Measurements from ENCODE around the gene PCED1B. TPM values are rescaled to one million over a fixed set of nuclear protein-coding genes. Genes with fewer than 3 reads are reported as not detected.

PCED1B gene
- total RNA-seq, 1 experiment from 2014 or later: 3.3 TPM

GRCh38 chr12:47139000-47139681, 59.7 kb downstream of the PCED1B start:
- H2AFZ ChIP-seq (ENCODE audit: low read length): no peak overlapping the region
- H4K5ac ChIP-seq (ENCODE audit: insufficient read length, low read depth, low read length): no peak overlapping the region
- H3K9me3 ChIP-seq (ENCODE audit: control insufficient read depth, low read depth, low read length): no peaks in the 10 kb centered on the region
- no peak overlapping the region for H2AK5ac ChIP-seq (ENCODE audit: insufficient read length, low read length)
- 0 out of 4 replicates have a peak, but pooled peaks cover 0 to 2% of the 10 kb centered on the region in 2 experiments for H3K4me1 Mint-ChIP-seq
- no peak overlapping the region for H3K18ac ChIP-seq (ENCODE audit: insufficient read length, low read depth, low read length)
- no peak overlapping the region for H3K14ac ChIP-seq (ENCODE audit: insufficient read depth, low read length)
- WGBS (ENCODE audit: extremely low coverage, insufficient read length, low lambda C conversion rate): no CpG with 5 or more reads among the region's 2 CpGs
- H3K27ac Mint-ChIP-seq: no peak overlapping the region; a peak in 1 of 7 replicates
- no peaks in the 10 kb centered on the region for H3K79me2 ChIP-seq (ENCODE audit: insufficient read depth, low read length)
- H3K56ac ChIP-seq (ENCODE audit: insufficient read length, low read depth, low read length): no peak overlapping the region
- H3K9me3 Mint-ChIP-seq: peaks cover 3 to 4% of the 10 kb centered on the region in 2 experiments; a peak in 2 of 5 replicates
- H3K4me1 ChIP-seq (ENCODE audit: insufficient read depth, low read length): no peaks in the 10 kb centered on the region
- no peak overlapping the region for H3K4ac ChIP-seq (ENCODE audit: low read depth, low read length)
- H3T11ph ChIP-seq (ENCODE audit: low read length): no peak overlapping the region
- H3K79me1 ChIP-seq (ENCODE audit: insufficient read depth, low read depth, low read length, poor library complexity, severe bottlenecking): no peaks in the 10 kb centered on the region
- no peaks in the 10 kb centered on the region for H3K23me2 ChIP-seq (ENCODE audit: insufficient read length, low read depth, low read length, poor library complexity, severe bottlenecking)
- no peak overlapping the region for H2BK5ac ChIP-seq (ENCODE audit: insufficient read length, low read length)
- DNase-seq: no peak
- no peak overlapping the region for H4K8ac ChIP-seq (replicated peaks; ENCODE audit: insufficient read length, low read depth, low read length)
- no peaks in the 10 kb centered on the region for H3K27me3 ChIP-seq (ENCODE audit: insufficient read depth, low read length)
- no peak overlapping the region for H2BK12ac ChIP-seq (ENCODE audit: insufficient read length, low read depth, low read length)
- no peak overlapping the region for H2BK15ac ChIP-seq (ENCODE audit: low read depth, low read length)
- peaks cover 0 to 2% (median 0%) of the 10 kb centered on the region in 3 experiments; a peak in 1 of 7 replicates for H3K36me3 Mint-ChIP-seq (ENCODE audit: insufficient read depth in 1 of 3, low read depth in 3 of 3)
- no peak overlapping the region for H3K9ac ChIP-seq (ENCODE audit: extremely low read depth, insufficient read length, low read length)
- no peak overlapping the region for H2BK120ac ChIP-seq (ENCODE audit: low read depth, low read length, poor library complexity, severe bottlenecking)
- H3K4me2 ChIP-seq (ENCODE audit: insufficient read depth, insufficient read length, low read length): no peak overlapping the region
- TF ChIP-seq, protein P1, sequence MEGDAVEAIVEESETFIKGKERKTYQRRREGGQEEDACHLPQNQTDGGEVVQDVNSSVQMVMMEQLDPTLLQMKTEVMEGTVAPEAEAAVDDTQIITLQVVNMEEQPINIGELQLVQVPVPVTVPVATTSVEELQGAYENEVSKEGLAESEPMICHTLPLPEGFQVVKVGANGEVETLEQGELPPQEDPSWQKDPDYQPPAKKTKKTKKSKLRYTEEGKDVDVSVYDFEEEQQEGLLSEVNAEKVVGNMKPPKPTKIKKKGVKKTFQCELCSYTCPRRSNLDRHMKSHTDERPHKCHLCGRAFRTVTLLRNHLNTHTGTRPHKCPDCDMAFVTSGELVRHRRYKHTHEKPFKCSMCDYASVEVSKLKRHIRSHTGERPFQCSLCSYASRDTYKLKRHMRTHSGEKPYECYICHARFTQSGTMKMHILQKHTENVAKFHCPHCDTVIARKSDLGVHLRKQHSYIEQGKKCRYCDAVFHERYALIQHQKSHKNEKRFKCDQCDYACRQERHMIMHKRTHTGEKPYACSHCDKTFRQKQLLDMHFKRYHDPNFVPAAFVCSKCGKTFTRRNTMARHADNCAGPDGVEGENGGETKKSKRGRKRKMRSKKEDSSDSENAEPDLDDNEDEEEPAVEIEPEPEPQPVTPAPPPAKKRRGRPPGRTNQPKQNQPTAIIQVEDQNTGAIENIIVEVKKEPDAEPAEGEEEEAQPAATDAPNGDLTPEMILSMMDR (conservative IDR thresholded peaks at IDR 0.05): no peak
- no peak overlapping the region for H3K27ac ChIP-seq (ENCODE audit: insufficient read length, low read depth, low read length)
- no peak overlapping the region for H4K91ac ChIP-seq (ENCODE audit: insufficient read length, low read depth, low read length)
- no peak overlapping the region for H3K23ac ChIP-seq (ENCODE audit: insufficient read length, low read depth, low read length)
- H3K4me3 Mint-ChIP-seq: no peak overlapping the region
- H3K27me3 Mint-ChIP-seq (ENCODE audit: low read depth): no peaks in the 10 kb centered on the region
- H4K20me1 ChIP-seq (ENCODE audit: control insufficient read depth, insufficient read depth, insufficient read length): no peaks in the 10 kb centered on the region
- H2BK20ac ChIP-seq (ENCODE audit: low read depth, low read length, poor library complexity, severe bottlenecking): no peak overlapping the region
